GM12873 (cell line): ENCODE measurements around the gene SPATA17.

Experiments
- TF ChIP-seq, protein P1 (sequence below): IDR thresholded peaks from 2 replicates; pipeline ENCODE4 v1.5.1; 2012; ENCODE audit warnings: low read depth, mild to moderate bottlenecking, moderate library complexity, low read length, control low read depth; ENCODE audit not compliant: insufficient read depth; ENCODE audit errors: missing control alignments

The SPATA17 gene

DNA sequence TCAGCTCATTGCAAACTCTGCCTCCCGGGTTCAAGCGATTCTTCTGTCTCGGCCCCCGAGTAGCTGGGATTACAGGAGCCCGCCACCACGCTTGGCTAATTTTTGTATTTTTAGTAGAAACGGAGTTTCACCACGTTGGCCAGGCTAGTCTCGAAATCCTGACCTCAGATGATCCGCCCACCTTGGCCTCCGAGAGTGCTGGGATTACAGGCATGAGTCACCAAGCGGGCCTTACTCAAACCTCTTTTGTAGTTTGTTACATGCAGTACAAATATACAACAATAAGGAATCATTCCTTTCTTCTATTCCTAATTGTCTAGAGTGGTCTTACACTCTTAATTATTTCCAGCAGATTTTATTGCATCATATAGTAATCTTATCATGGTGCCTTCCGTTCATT is 16.6 kb downstream of the SPATA17 start:
- TF ChIP-seq, protein P1, sequence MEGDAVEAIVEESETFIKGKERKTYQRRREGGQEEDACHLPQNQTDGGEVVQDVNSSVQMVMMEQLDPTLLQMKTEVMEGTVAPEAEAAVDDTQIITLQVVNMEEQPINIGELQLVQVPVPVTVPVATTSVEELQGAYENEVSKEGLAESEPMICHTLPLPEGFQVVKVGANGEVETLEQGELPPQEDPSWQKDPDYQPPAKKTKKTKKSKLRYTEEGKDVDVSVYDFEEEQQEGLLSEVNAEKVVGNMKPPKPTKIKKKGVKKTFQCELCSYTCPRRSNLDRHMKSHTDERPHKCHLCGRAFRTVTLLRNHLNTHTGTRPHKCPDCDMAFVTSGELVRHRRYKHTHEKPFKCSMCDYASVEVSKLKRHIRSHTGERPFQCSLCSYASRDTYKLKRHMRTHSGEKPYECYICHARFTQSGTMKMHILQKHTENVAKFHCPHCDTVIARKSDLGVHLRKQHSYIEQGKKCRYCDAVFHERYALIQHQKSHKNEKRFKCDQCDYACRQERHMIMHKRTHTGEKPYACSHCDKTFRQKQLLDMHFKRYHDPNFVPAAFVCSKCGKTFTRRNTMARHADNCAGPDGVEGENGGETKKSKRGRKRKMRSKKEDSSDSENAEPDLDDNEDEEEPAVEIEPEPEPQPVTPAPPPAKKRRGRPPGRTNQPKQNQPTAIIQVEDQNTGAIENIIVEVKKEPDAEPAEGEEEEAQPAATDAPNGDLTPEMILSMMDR, result no peak

DNA sequence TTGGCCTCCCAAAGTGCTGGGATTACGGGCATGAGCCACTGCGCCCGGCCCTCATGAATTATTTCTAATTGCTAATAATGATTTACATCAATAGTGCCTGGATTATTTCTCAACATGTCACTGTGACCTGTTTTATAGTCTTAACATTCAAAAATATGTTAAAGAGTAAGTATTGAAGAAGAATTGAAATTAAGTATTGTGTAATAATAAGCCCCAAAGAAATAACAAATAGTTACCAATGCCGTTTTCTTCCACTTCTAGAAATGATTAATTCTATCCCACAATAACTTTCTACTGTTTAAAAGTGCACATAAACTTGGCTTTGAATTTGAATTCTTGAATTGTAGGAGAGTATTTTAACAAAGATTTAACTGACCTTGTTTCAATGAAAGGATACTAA is 19.5 kb downstream of the SPATA17 start:
- TF ChIP-seq, protein P1, result no peak

DNA sequence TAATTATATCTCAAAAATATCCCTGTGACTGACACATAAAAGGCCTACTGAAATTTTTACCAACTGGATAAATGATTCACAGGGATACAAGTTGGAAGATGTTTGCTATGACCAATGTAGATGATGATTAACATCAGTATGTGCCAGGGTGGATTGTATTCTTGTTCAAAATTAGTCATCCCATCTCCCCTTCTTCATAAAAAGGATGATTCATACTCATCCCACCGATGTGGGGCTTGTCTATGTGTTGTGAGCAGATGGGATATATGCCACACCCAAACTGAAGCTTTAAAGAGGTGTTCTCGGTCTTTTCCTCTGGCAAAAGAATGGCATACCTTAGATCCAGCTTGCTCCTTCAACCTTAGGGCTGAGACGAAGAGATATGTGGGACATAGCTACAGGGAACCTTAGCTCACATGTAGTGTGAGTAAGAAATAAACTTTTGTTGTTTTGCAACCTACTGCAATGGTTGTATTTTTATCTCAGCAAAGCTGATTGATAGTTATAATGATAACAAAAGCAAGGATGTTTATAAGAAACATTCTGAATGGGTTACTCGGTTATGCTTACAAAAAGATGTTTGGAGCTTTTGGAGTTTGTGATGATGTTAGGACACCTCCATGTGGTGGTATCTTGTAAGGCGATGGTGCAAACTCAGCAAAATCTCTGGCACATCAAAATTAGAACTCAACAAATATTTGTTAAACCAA is 29.4 kb downstream of the SPATA17 start:
- TF ChIP-seq, protein P1, result peak; percentile 56

DNA sequence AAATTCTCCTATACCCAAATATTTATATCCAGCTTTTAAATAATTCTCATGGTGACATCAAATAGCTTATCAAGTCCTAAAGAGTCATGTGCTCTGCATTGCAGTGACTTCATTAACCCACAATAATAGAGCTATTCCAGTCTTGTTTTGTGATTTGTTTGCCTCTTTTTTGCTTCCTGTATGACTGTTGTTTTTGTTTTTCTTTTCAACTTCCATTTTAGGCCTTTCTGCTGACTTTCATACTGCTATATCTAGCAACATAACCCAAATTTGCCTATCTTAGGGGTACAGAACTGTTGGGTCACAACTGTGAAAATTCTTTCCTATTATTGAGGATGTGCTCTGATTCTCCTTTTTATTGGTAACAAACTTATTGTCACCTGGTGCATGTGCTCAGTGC is 30.3 kb downstream of the SPATA17 start:
- TF ChIP-seq, protein P1, result no peak

DNA sequence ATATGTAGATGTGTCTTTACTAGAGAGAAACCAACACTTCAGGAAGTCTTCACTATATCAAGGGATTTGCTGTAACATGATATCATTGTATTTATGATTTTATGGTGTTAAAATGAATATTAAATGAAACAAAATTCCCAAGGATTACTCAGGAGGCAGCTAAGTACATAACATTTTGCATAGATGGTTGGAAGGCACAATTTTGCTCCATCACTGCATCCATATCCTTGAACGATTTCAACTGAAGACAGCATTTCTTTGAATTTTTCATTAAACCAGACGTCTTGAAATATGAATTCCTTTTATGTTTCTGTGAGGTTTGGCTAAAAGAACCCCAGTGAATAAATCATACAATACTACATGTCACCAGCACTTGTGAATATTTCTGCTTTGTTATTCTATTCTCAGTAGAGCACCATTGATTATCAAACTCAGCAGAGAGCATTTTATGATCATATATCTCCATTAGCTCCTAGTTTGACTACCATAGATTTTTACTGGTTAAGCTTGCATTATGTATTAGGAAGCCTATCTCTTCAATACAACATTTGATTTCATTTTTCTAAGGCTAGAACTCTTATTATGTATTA is 37.3 kb downstream of the SPATA17 start:
- TF ChIP-seq, protein P1, result no peak

DNA sequence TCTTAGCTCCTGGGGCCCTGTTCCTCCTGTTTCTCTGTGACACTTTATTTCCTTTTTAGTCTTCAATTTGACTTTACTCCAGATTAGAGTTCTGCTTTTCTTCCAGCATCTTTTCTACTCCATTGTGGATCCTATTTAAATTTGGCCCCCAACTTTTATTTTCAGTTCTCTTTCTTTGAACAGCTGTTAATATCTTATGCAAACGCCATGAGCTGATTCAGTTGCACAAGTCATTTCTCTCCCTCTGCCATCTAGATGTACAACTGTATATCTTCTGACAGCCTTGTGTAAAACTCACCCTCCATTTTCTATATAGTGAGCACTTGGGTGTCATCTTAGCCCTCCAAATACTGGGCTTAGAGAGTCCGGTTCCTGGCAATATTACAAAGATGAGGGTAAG is 42.2 kb downstream of the SPATA17 start:
- TF ChIP-seq, protein P1, result no peak

DNA sequence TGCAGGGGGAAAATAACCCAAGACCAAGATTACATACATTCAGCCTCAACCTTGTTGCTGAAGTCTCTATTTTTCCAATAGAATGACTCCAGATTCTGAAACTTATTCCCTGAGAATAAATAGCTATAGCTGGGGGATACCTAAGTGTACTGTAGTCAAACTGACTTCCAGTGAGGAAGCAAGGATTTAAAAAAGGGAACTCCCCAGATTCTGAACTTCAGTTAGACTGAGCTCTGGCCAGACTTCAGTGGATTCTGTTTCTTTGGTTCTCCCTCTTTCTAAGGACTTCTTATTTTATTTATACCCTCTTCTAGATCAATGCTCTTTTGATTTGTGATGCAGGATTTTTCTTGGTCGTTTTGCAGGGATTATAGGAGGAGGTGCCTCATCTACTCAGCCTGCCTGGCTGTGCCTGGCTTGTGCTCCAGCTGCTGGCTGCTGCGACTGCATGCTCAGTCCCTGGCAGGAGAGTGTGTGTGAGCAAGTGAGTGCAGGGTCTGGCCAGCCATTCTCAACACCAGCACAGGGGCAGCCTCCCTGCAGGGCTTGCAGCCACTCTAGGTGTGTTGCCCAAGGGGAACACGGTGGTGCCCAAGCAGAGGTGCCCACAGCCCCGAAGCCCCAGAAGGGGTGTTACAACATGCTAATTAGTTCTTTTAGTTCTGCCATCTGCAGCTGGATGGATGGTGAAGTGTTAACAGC is 43.0 kb downstream of the SPATA17 start:
- TF ChIP-seq, protein P1, result no peak
